ENCODE results near the gene VPS13D. TPM values are rescaled to one million over a fixed set of nuclear protein-coding genes. Genes with fewer than 3 reads are reported as not detected.

VPS13D gene
- total and polyA plus RNA-seq, 3 donors from 2014 or later: 51.9 to 125 (median 86.8) TPM

DNA sequence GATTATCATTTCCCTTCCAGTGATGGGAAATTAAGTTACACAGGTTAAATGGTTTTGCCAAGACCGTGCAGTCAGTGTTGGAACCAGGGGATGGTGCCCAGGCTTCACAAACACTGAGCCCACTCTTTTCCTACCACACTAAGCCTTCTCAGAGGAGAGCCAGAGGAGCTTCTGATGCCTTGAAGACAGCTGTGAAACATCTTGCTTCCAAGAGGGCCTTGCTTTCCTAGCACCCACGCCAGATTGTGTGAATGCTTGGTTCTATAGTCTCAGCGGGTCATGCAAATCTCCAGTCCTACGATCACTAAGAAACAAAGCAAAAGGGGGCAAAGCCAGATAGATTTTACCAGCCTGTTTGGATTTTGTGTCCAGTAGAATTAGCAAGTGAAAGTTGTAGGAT lies 200.7 kb downstream of the VPS13D start:
- Histone ChIP-seq H3K27me3 (no peaks in the 10 kb centered on the region), H3K27ac (no peak overlapping the region), H3K36me3 (ENCODE audit: low read depth, missing control alignments) (no peaks in the 10 kb centered on the region), H3K9me3 (no peaks in the 10 kb centered on the region), H3K4me3 (no peak overlapping the region), H3K4me1 (peaks cover 30% of the 10 kb centered on the region)
- 91 to 98% methylated on average over 4 of the region's 4 CpGs for WGBS, 2 donors
- intact Hi-C loops (cut with DNase I; ENCODE audit: low total_unique reads): no loop called here
- no peak for DNase-seq
- no peak for TF ChIP-seq POLR2A (IDR thresholded peaks at IDR 0.05)
- TF ChIP-seq, protein P1, sequence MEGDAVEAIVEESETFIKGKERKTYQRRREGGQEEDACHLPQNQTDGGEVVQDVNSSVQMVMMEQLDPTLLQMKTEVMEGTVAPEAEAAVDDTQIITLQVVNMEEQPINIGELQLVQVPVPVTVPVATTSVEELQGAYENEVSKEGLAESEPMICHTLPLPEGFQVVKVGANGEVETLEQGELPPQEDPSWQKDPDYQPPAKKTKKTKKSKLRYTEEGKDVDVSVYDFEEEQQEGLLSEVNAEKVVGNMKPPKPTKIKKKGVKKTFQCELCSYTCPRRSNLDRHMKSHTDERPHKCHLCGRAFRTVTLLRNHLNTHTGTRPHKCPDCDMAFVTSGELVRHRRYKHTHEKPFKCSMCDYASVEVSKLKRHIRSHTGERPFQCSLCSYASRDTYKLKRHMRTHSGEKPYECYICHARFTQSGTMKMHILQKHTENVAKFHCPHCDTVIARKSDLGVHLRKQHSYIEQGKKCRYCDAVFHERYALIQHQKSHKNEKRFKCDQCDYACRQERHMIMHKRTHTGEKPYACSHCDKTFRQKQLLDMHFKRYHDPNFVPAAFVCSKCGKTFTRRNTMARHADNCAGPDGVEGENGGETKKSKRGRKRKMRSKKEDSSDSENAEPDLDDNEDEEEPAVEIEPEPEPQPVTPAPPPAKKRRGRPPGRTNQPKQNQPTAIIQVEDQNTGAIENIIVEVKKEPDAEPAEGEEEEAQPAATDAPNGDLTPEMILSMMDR (IDR thresholded peaks at IDR 0.05): no peak

DNA sequence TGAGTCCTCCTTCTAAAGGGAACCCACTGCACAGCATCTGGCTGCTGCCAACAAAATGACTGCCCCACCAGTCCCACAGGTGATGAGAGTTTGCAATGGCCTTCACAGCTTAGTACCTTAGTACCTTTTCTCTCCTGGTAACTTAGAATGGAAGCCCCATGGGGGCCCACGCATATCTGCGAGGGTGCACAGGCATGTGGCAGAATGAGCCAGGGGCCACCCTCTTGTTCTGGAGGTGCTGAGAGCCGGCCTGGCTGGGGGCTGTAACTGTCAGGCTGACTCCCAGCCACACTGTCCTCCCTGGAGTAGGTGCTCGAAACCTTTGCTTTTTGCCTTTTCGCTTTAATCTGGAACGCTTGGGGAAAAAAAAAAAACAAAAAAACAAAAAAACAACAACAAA lies 203.1 kb downstream of the VPS13D start:
- 85 to 93% methylated on average over 6 of the region's 6 CpGs for WGBS, 2 donors
- DNase-seq: no peak
- H3K27me3 ChIP-seq: no peaks in the 10 kb centered on the region
- TF ChIP-seq, protein P1 (IDR thresholded peaks at IDR 0.05): no peak
- no peak for TF ChIP-seq POLR2A (IDR thresholded peaks at IDR 0.05)
- H3K27ac ChIP-seq: peak overlapping the region; percentile 15 to 71
- no peaks in the 10 kb centered on the region for H3K36me3 ChIP-seq (ENCODE audit: low read depth, missing control alignments)
- peaks cover 24% of the 10 kb centered on the region for H3K4me1 ChIP-seq
- no peak overlapping the region for H3K4me3 ChIP-seq
- intact Hi-C loops (cut with DNase I; ENCODE audit: low total_unique reads): no loop called here
- no peaks in the 10 kb centered on the region for H3K9me3 ChIP-seq

DNA sequence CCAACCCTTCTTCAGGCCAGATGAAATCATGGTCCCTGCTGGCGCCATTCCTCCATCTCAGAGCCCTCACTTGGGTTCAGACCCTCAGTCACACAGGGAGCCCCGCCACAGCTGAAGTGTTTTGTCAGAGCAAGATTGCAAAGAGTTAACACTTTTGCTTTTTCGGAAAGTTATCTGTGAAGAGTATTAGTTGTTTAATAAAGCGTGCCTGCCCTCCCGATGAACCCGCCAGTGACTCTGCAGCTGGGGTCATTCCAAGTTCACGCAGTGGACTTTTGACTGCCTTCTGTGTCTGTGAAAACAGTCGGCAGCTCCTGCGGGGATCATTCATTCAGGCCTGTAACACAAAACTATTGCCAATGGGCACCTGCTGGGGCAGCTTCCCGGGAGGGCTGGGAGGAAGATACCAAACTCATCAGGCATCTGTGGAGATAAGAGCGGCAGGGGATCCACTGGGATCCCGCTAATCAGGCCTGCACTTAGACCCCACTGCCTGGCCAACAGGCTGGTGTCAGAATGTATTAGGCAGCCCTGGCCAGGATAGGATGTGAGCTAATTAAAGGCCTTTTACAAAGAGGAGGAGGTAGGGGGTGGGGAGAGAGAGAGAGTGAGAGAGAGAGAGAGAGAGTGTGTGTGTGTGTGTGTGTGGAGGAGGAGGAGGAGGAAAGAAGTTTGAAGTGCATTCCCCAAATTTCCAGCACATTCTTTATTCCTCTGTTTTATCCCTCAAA lies 203.7 kb downstream of the VPS13D start:
- peaks cover 22% of the 10 kb centered on the region for H3K4me1 ChIP-seq
- H3K27me3 ChIP-seq: no peaks in the 10 kb centered on the region
- no peak overlapping the region for H3K4me3 ChIP-seq
- no peaks in the 10 kb centered on the region for H3K9me3 ChIP-seq
- TF ChIP-seq, protein P1 (IDR thresholded peaks at IDR 0.05): no peak
- TF ChIP-seq POLR2A (IDR thresholded peaks at IDR 0.05): no peak
- 43 to 51% methylated on average over 12 of the region's 12 CpGs for WGBS, 2 donors
- DNase-seq: no peak
- intact Hi-C loops (cut with DNase I; ENCODE audit: low total_unique reads): no loop called here
- H3K36me3 ChIP-seq (ENCODE audit: low read depth, missing control alignments): no peaks in the 10 kb centered on the region
- H3K27ac ChIP-seq: peak overlapping the region; percentile 15 to 71

DNA sequence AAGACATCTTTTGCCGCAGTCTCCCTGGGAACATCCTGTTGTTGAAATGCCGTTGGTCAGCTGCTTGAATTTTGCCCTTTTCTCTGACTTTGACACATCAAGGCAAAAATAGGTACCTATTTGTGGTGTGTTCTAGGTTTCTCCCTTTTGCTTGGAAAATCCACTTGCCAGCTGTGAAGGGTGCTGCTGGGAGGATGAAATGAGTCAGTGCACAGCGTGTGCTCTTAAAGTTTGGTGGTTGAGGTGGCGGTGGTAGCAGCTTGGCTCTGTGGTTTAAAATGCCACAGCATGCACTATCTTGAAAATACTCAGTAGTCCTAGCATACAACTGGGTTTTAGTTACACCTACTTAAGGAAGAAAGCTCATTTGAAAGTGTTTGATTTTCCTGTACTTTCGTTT lies 204.3 kb downstream of the VPS13D start:
- DNase-seq: no peak
- no peaks in the 10 kb centered on the region for H3K27me3 ChIP-seq
- TF ChIP-seq, protein P1 (IDR thresholded peaks at IDR 0.05): no peak
- TF ChIP-seq POLR2A (IDR thresholded peaks at IDR 0.05): no peak
- no peaks in the 10 kb centered on the region for H3K36me3 ChIP-seq (ENCODE audit: low read depth, missing control alignments)
- intact Hi-C loops (cut with DNase I; ENCODE audit: low total_unique reads): no loop called here
- H3K4me1 ChIP-seq: peaks cover 22% of the 10 kb centered on the region
- H3K9me3 ChIP-seq: no peaks in the 10 kb centered on the region
- H3K4me3 ChIP-seq: no peak overlapping the region
- peak overlapping the region; percentile 15 to 71 for H3K27ac ChIP-seq
- WGBS, 2 donors: 56 to 61% methylated on average over 5 of the region's 5 CpGs

DNA sequence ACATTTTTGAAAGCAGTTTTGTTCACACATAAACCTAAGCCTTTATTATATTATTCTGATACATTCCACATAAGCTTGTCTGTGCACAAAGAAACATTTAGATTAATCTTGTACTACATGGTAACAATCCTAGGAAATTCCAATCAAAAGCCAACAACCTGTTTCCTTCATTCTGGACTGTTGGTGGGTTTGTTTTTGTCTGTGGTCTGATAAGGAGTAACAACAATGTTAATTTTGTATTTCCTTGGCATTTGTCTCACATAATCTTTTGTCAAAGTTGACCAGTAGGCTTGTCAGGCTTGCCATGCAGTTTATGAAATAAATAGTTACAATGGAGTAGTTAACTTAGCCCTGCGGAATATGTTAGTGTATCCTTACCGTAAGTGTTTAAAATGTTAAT lies 204.9 kb downstream of the VPS13D start:
- Histone ChIP-seq H3K27ac (peak overlapping the region; percentile 15 to 71), H3K4me3 (no peak overlapping the region), H3K4me1 (peaks cover 25% of the 10 kb centered on the region), H3K36me3 (ENCODE audit: low read depth, missing control alignments) (no peaks in the 10 kb centered on the region), H3K27me3 (no peaks in the 10 kb centered on the region), H3K9me3 (no peaks in the 10 kb centered on the region)
- TF ChIP-seq, protein P1 (IDR thresholded peaks at IDR 0.05): peak in 1 of 3 experiments; percentile 14
- no peak for TF ChIP-seq POLR2A (IDR thresholded peaks at IDR 0.05)
- DNase-seq: no peak
- intact Hi-C loops (cut with DNase I; ENCODE audit: low total_unique reads): no loop called here
- WGBS, 2 donors: 68 to 69% methylated on average over 2 of the region's 2 CpGs

Data from testis (tissue), 3 donors.